HEK293T (cell line): ENCODE data around the gene EDN2.

Experiments
- BHLHE40 ChIP-seq: fragments of 450-650 bp; IDR thresholded peaks from 2 replicates; pipeline ENCODE4 v1.6.1; 2016; ENCODE audit warnings: mild to moderate bottlenecking, moderate library complexity, borderline replicate concordance
- CTBP1 ChIP-seq: fragments of 450-650 bp; IDR thresholded peaks from 2 replicates; pipeline ENCODE4 v1.6.1; 2016; ENCODE audit warnings: borderline replicate concordance
- ELF4 ChIP-seq: fragments of 450-650 bp; IDR thresholded peaks from 2 replicates; pipeline ENCODE4 v1.6.1; 2017; ENCODE audit warnings: antibody characterized with exemption
- FOXA1 ChIP-seq: fragments of 450-650 bp; IDR thresholded peaks from 2 replicates; pipeline ENCODE4 v1.6.1; 2016; ENCODE audit warnings: mild to moderate bottlenecking
- HDGF ChIP-seq: fragments of 450-650 bp; IDR thresholded peaks from 2 replicates; pipeline ENCODE4 v1.6.1; 2017; ENCODE audit warnings: antibody characterized with exemption, borderline replicate concordance
- SP1 ChIP-seq: fragments of 450-650 bp; IDR thresholded peaks from 2 replicates; pipeline ENCODE4 v1.6.1; 2017
- SUZ12 ChIP-seq: fragments of 450-650 bp; IDR thresholded peaks from 2 replicates; pipeline ENCODE4 v1.6.1; 2016; ENCODE audit warnings: mild to moderate bottlenecking
- ZNF384 ChIP-seq: fragments of 450-650 bp; IDR thresholded peaks from 2 replicates; pipeline ENCODE4 v1.6.1; 2016

- TF ChIP-seq SUZ12 (no peak), ELF4 (no peak), FOXA1 (no peak), SP1 (no peak), HDGF (no peak), BHLHE40 (no peak), CTBP1 (no peak), ZNF384 (no peak)
Measured at GRCh38 chr1:41516168-41517061, 31.9 kb upstream of the EDN2 start.
